ENCODE results near the gene CYBRD1. TPM values are rescaled to one million over a fixed set of nuclear protein-coding genes. Genes with fewer than 3 reads are reported as not detected.
"Not testable (repeated sequence)": the region's sequence is repeated elsewhere in the genome, so short reads cannot be mapped to it uniquely, and the experiment has no call there.

CYBRD1 gene
- total and polyA plus RNA-seq, 2 experiments from 2014 or later: 42.4 to 66.1 TPM

DNA sequence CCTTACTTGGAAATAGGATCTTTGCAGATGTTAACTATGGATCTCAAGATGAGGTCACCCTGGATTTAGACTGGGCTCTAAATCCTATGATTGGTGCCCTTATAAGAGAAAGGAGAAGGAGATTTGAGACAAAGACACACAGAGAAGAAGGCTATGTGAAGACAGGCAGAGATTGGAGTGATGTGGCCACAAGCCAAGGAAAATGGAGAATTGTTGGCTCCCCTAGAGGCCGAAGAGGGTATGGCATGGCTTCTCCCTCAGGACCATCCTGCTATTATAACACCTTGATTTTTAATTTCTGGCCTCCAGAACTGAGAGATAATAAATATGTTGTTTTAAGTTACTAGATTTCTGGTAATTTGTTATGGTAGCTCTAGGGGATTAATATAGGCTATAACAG, 7.6 kb downstream of the CYBRD1 start:
- 100% methylated on average over 1 of the region's 1 CpG for whole genome bisulfite sequencing (ENCODE audit: low lambda C conversion rate, missing lambda C conversion rate)
- no peak overlapping the region for H3K4me2 ChIP-seq
- H3K79me2 ChIP-seq: peaks cover 27% of the 10 kb centered on the region
- H3K27ac ChIP-seq: no peak overlapping the region
- DNase-seq (ENCODE audit: low spot score): no peak
- H3K4me3 ChIP-seq: no peak overlapping the region
- TF ChIP-seq, protein P1, sequence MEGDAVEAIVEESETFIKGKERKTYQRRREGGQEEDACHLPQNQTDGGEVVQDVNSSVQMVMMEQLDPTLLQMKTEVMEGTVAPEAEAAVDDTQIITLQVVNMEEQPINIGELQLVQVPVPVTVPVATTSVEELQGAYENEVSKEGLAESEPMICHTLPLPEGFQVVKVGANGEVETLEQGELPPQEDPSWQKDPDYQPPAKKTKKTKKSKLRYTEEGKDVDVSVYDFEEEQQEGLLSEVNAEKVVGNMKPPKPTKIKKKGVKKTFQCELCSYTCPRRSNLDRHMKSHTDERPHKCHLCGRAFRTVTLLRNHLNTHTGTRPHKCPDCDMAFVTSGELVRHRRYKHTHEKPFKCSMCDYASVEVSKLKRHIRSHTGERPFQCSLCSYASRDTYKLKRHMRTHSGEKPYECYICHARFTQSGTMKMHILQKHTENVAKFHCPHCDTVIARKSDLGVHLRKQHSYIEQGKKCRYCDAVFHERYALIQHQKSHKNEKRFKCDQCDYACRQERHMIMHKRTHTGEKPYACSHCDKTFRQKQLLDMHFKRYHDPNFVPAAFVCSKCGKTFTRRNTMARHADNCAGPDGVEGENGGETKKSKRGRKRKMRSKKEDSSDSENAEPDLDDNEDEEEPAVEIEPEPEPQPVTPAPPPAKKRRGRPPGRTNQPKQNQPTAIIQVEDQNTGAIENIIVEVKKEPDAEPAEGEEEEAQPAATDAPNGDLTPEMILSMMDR (IDR thresholded peaks at IDR 0.05; ENCODE audit: poor library complexity): peak; percentile 27
- TF ChIP-seq EZH2phosphoT487 (IDR thresholded peaks at IDR 0.05; ENCODE audit: low read depth, severe bottlenecking, unreplicated experiment): no peak
- TF ChIP-seq EZH2 (IDR thresholded peaks at IDR 0.05; ENCODE audit: borderline replicate concordance): no peak
- no peaks in the 10 kb centered on the region for H3K4me1 ChIP-seq (ENCODE audit: insufficient read depth)
- no peaks in the 10 kb centered on the region for H4K20me1 ChIP-seq (ENCODE audit: insufficient read depth, poor library complexity, severe bottlenecking)
- no peaks in the 10 kb centered on the region for H3K9me3 ChIP-seq (ENCODE audit: low read depth)
- no peak overlapping the region for H2AFZ ChIP-seq
- peaks cover 7% of the 10 kb centered on the region for H3K27me3 ChIP-seq
- H3K9me2 ChIP-seq (replicated peaks; ENCODE audit: insufficient read depth): no peaks in the 10 kb centered on the region
- no peaks in the 10 kb centered on the region for H3K36me3 ChIP-seq (replicated peaks; ENCODE audit: insufficient read depth, low read depth)

DNA sequence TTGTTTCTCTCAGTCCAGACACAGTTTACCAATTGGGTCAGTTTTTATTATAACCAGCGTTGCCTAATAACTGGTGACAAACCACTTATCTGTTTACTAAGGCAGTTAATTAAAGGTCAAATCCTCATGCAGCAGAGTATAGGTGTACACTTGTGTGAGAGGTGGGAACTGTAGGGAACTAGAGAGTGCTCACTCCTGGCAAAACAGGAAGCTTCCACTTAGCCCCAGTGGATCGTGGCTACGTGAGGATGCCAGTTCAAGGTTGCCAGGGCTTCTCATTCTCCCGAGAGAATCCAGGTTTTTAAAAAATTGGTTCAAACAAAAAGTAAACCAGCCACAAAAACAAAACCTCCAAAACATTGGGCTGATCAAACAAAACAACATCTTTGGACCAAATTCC, 8.1 kb downstream of the CYBRD1 start:
- no peaks in the 10 kb centered on the region for H3K36me3 ChIP-seq (replicated peaks; ENCODE audit: insufficient read depth, low read depth)
- H3K9me3 ChIP-seq (ENCODE audit: low read depth): no peaks in the 10 kb centered on the region
- peaks cover 22% of the 10 kb centered on the region for H3K79me2 ChIP-seq
- no peak for TF ChIP-seq EZH2phosphoT487 (IDR thresholded peaks at IDR 0.05; ENCODE audit: low read depth, severe bottlenecking, unreplicated experiment)
- TF ChIP-seq, protein P1 (IDR thresholded peaks at IDR 0.05; ENCODE audit: poor library complexity): no peak
- TF ChIP-seq EZH2 (IDR thresholded peaks at IDR 0.05; ENCODE audit: borderline replicate concordance): no peak
- H3K4me2 ChIP-seq: no peak overlapping the region
- peaks cover 3% of the 10 kb centered on the region for H3K27me3 ChIP-seq
- H3K4me3 ChIP-seq: no peak overlapping the region
- no peak overlapping the region for H2AFZ ChIP-seq
- WGBS (ENCODE audit: low lambda C conversion rate, missing lambda C conversion rate): 96% methylated on average over 4 of the region's 4 CpGs
- H3K4me1 ChIP-seq (ENCODE audit: insufficient read depth): no peaks in the 10 kb centered on the region
- H3K27ac ChIP-seq: no peak overlapping the region
- H3K9me2 ChIP-seq (replicated peaks; ENCODE audit: insufficient read depth): no peaks in the 10 kb centered on the region
- H4K20me1 ChIP-seq (ENCODE audit: insufficient read depth, poor library complexity, severe bottlenecking): no peaks in the 10 kb centered on the region
- no peak for DNase-seq (ENCODE audit: low spot score)

DNA sequence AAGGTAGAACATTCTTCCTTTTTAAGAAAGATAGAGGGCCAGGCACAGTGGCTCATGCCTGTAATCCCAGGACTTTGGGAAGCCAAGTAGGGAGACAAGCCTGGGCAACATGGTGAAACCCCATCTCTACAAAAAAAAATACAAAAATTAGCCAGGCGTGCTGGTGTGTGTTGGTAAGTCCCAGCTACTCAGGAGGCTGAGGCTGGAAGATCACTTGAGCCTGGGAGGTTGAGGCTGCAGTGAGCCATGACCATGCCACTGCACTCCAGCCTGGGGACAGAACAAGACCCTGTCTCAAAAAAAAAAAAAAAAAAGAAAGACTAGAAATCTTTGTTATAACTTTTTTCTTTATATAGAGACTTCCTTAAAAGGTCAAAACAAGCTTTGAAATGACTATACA, 8.6 kb downstream of the CYBRD1 start:
- H3K9me2 ChIP-seq (replicated peaks; ENCODE audit: insufficient read depth); H3K27me3 ChIP-seq; H3K4me3 ChIP-seq; DNase-seq (ENCODE audit: low spot score); H3K9me3 ChIP-seq (ENCODE audit: low read depth); H3K27ac ChIP-seq; H2AFZ ChIP-seq; H3K36me3 ChIP-seq (replicated peaks; ENCODE audit: insufficient read depth, low read depth); H3K4me1 ChIP-seq (ENCODE audit: insufficient read depth); H4K20me1 ChIP-seq (ENCODE audit: insufficient read depth, poor library complexity, severe bottlenecking): not testable (repeated sequence)
- peaks cover 19% of the 10 kb centered on the region for H3K79me2 ChIP-seq
- WGBS (ENCODE audit: low lambda C conversion rate, missing lambda C conversion rate): 89% methylated on average over 1 of the region's 1 CpG
- peak overlapping the region; percentile 5 for H3K4me2 ChIP-seq

DNA sequence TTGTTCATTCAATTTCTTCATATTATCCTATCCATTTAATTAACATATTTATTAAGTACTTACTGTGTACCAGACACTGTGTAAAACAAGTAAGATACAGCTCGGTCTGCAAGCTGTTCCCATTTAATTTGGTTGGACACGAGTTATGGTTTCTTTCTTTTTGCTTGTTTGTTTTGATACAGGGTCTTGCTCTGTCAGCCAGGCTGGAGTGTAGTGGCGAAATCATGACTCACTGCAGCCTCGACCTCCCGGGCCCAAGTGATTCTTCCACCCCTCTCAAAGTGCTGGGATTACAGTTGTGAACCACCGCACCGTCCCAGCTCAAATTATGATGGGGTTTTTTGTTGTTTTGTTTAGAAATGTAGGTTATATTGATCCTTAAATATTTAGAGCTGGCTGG, 9.0 kb downstream of the CYBRD1 start:
- Histone ChIP-seq H3K36me3 (replicated peaks; ENCODE audit: insufficient read depth, low read depth) (no peaks in the 10 kb centered on the region), H2AFZ (no peak overlapping the region), H3K79me2 (peaks cover 18% of the 10 kb centered on the region), H4K20me1 (ENCODE audit: insufficient read depth, poor library complexity, severe bottlenecking) (no peaks in the 10 kb centered on the region), H3K27ac (peak overlapping the region; percentile 37), H3K9me2 (replicated peaks; ENCODE audit: insufficient read depth) (no peaks in the 10 kb centered on the region), H3K27me3 (no peaks in the 10 kb centered on the region), H3K9me3 (ENCODE audit: low read depth) (no peaks in the 10 kb centered on the region), H3K4me3 (no peak overlapping the region), H3K4me1 (ENCODE audit: insufficient read depth) (no peaks in the 10 kb centered on the region), H3K4me2 (peak overlapping the region; percentile 5)
- no peak for DNase-seq (ENCODE audit: low spot score)
- TF ChIP-seq EZH2phosphoT487 (IDR thresholded peaks at IDR 0.05; ENCODE audit: low read depth, severe bottlenecking, unreplicated experiment) (no peak), EZH2 (IDR thresholded peaks at IDR 0.05; ENCODE audit: borderline replicate concordance) (no peak)
- TF ChIP-seq, protein P1 (IDR thresholded peaks at IDR 0.05; ENCODE audit: poor library complexity): no peak
- WGBS (ENCODE audit: low lambda C conversion rate, missing lambda C conversion rate): 47% methylated on average over 7 of the region's 7 CpGs

All from hepatocyte (in vitro differentiated cells).